OCI-M2 (cell line): ENCODE measurements around the gene FOXR1.

ENCODE experiments used
- DNase-seq: peaks from one replicate; lab custom pipeline; 2025; ENCODE audit not compliant: unreplicated experiment; lab: John Stamatoyannopoulos, UW

FOXR1 gene

GRCh38 chr11:118971646-118972045 is at the start of gene FOXR1:
Gene FOXR1 (plus strand): TSS chr11:118971761. CDS start chr11:118971932, 171 bp downstream.
- no peak for DNase-seq

- DNase-seq, result no peak
Observed at GRCh38 chr11:118921929-118922744, 49.4 kb upstream of the FOXR1 start.

GRCh38 chr11:118922745-118923627 is 48.6 kb upstream of the FOXR1 start:
- no peak for DNase-seq

GRCh38 chr11:118923721-118924587 is 47.6 kb upstream of the FOXR1 start:
- DNase-seq, result no peak

- DNase-seq, result no peak
Observed at GRCh38 chr11:118924591-118925585, 46.7 kb upstream of the FOXR1 start.

- DNase-seq, result no peak
Observed at GRCh38 chr11:118927554-118928100, 43.9 kb upstream of the FOXR1 start.

- peak; percentile 71 for DNase-seq
Observed at GRCh38 chr11:118928101-118928869, 43.3 kb upstream of the FOXR1 start.

GRCh38 chr11:118928870-118929500 is 42.6 kb upstream of the FOXR1 start:
- no peak for DNase-seq

GRCh38 chr11:118929501-118930093 is 42.0 kb upstream of the FOXR1 start:
- no peak for DNase-seq

- no peak for DNase-seq
Observed at GRCh38 chr11:118930094-118930712, 41.4 kb upstream of the FOXR1 start.

GRCh38 chr11:118931571-118931970 is 40.0 kb upstream of the FOXR1 start:
- no peak for DNase-seq

- DNase-seq, result no peak
Observed at GRCh38 chr11:118933486-118933885, 38.1 kb upstream of the FOXR1 start.

GRCh38 chr11:118935376-118935775 is 36.2 kb upstream of the FOXR1 start:
- no peak for DNase-seq

GRCh38 chr11:118938491-118939403 is 32.8 kb upstream of the FOXR1 start:
- DNase-seq, result no peak

GRCh38 chr11:118939404-118939915 is 32.1 kb upstream of the FOXR1 start:
- no peak for DNase-seq

GRCh38 chr11:118939953-118940598 is 31.5 kb upstream of the FOXR1 start:
- DNase-seq, result no peak
